SK-N-MC (cell line): ENCODE data around the gene NF2.

ENCODE experiments used
- EZH2 ChIP-seq: fragments of 200-600 bp; sonication (generic); IDR thresholded peaks from one replicate; pipeline ENCODE4 v1.6.1; 2017; ENCODE audit warnings: antibody characterized with exemption
- POLR2AphosphoS5 ChIP-seq: IDR thresholded peaks from 2 replicates; pipeline ENCODE4 v1.6.1; 2012; ENCODE audit warnings: mild to moderate bottlenecking, low read depth, low read length, borderline replicate concordance

GRCh38 chr22:29628996-29629902, 25.8 kb downstream of the NF2 start:
- TF ChIP-seq EZH2 (no peak), POLR2AphosphoS5 (no peak)
